ENCODE data around the gene TRANK1.

The TRANK1 gene

DNA sequence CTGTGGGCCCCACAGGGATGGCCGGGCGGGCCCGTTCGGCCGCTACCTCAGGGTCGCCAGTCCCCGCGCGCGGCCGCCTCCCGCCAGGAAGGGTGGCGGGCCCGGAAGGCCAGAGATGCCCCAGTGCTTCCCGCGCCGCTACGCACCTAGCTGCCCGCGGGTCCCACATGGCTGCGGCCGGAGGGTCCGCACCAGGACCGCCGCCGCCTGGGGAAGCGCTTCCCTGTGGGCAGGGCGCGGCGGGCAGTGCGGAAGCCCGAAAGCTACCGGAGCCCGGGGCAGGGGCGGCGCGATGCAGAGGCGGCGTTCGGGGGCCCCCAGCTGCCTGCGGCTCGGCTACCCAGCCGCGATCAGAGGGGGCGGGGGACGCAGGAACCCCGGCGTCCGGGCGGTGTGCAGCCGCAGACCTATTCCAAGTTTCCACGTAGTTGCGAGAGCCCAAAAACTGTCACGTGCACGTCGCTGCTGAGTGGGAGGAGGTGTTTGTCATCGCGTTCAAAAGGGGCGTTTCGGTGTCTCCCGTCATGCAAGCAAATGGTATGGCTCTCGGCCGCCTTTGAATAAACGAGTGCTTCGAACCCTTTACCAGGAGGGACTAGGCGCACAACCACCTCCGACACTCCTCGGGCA, at the start of gene TRANK1:
TSS of gene TRANK1 (minus strand) at position 414 of the 630 bp plus-strand sequence. CDS start at position 169, 245 bp downstream.
- H3K27ac ChIP-seq (ENCODE audit: low read length): no peak within 1 kb of the TSS
- peak within 1 kb of the TSS; percentile 74; the same call in 1 of the 2 replicates for H3K9ac ChIP-seq (ENCODE audit: low read depth, low read length)
- peaks cover 4% of the 10 kb centered on the region; the same call in 1 of the 2 replicates for H3K4me1 ChIP-seq (ENCODE audit: insufficient read depth, low read length)
- peaks cover 42% of the 10 kb centered on the region for H3K27me3 ChIP-seq (ENCODE audit: insufficient read depth, low read length)
- no peaks in the 10 kb centered on the region for H3K36me3 ChIP-seq (ENCODE audit: insufficient read depth, low read depth, low read length)
- peak within 1 kb of the TSS; percentile 76 for H3K4me3 ChIP-seq (ENCODE audit: low read length)
- peaks cover 5% of the 10 kb centered on the region for H3K9me3 ChIP-seq (ENCODE audit: insufficient read depth, low read depth, low read length)

DNA sequence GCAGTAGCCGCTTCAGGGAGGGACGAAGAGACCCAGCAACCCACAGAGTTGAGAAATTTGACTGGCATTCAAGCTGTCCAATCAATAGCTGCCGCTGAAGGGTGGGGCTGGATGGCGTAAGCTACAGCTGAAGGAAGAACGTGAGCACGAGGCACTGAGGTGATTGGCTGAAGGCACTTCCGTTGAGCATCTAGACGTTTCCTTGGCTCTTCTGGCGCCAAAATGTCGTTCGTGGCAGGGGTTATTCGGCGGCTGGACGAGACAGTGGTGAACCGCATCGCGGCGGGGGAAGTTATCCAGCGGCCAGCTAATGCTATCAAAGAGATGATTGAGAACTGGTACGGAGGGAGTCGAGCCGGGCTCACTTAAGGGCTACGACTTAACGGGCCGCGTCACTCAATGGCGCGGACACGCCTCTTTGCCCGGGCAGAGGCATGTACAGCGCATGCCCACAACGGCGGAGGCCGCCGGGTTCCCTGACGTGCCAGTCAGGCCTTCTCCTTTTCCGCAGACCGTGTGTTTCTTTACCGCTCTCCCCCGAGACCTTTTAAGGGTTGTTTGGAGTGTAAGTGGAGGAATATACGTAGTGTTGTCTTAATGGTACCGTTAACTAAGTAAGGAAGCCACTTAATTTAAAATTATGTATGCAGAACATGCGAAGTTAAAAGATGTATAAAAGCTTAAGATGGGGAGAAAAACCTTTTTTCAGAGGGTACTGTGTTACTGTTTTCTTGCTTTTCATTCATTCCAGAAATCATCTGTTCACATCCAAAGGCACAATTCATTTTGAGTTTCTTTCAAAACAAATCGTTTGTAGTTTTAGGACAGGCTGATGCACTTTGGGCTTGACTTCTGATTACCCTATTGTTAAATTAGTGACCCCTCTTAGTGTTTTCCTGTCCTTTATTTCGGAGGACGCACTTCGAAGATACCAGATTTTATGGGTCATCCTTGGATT, 48.8 kb upstream of the TRANK1 start, which contains the start of gene MLH1:
TSS of gene MLH1 (plus strand) at position 193 of the 958 bp plus-strand sequence. CDS start at position 223, 30 bp downstream.
- Histone ChIP-seq H3K27me3 (ENCODE audit: insufficient read depth, low read length) (no peaks in the 10 kb centered on the region), H3K36me3 (ENCODE audit: insufficient read depth, low read depth, low read length) (peaks cover 57% of the 10 kb centered on the region), H3K4me1 (ENCODE audit: insufficient read depth, low read length) (peaks cover 21% of the 10 kb centered on the region; the same call in 1 of the 2 replicates), H3K9me3 (ENCODE audit: insufficient read depth, low read depth, low read length) (no peaks in the 10 kb centered on the region), H3K4me3 (ENCODE audit: low read length) (peak within 1 kb of the TSS; percentile 95), H3K9ac (ENCODE audit: low read depth, low read length) (peak within 1 kb of the TSS; percentile 96), H3K27ac (ENCODE audit: low read length) (peak within 1 kb of the TSS; percentile 98)

DNA sequence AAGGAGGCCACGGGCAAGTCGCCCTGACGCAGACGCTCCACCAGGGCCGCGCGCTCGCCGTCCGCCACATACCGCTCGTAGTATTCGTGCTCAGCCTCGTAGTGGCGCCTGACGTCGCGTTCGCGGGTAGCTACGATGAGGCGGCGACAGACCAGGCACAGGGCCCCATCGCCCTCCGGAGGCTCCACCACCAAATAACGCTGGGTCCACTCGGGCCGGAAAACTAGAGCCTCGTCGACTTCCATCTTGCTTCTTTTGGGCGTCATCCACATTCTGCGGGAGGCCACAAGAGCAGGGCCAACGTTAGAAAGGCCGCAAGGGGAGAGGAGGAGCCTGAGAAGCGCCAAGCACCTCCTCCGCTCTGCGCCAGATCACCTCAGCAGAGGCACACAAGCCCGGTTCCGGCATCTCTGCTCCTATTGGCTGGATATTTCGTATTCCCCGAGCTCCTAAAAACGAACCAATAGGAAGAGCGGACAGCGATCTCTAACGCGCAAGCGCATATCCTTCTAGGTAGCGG, 48.0 kb upstream of the TRANK1 start, which contains the start of gene EPM2AIP1:
TSS of gene EPM2AIP1 (minus strand) at position 326 of the 520 bp plus-strand sequence. CDS start at position 272, 54 bp downstream.
- H3K4me1 ChIP-seq (ENCODE audit: insufficient read depth, low read length): peaks cover 21% of the 10 kb centered on the region; the same call in 1 of the 2 replicates
- no peaks in the 10 kb centered on the region for H3K9me3 ChIP-seq (ENCODE audit: insufficient read depth, low read depth, low read length)
- peaks cover 57% of the 10 kb centered on the region for H3K36me3 ChIP-seq (ENCODE audit: insufficient read depth, low read depth, low read length)
- peak within 1 kb of the TSS; percentile 95 for H3K4me3 ChIP-seq (ENCODE audit: low read length)
- peak within 1 kb of the TSS; percentile 96 for H3K9ac ChIP-seq (ENCODE audit: low read depth, low read length)
- peak within 1 kb of the TSS; percentile 98 for H3K27ac ChIP-seq (ENCODE audit: low read length)
- no peaks in the 10 kb centered on the region for H3K27me3 ChIP-seq (ENCODE audit: insufficient read depth, low read length)

DNA sequence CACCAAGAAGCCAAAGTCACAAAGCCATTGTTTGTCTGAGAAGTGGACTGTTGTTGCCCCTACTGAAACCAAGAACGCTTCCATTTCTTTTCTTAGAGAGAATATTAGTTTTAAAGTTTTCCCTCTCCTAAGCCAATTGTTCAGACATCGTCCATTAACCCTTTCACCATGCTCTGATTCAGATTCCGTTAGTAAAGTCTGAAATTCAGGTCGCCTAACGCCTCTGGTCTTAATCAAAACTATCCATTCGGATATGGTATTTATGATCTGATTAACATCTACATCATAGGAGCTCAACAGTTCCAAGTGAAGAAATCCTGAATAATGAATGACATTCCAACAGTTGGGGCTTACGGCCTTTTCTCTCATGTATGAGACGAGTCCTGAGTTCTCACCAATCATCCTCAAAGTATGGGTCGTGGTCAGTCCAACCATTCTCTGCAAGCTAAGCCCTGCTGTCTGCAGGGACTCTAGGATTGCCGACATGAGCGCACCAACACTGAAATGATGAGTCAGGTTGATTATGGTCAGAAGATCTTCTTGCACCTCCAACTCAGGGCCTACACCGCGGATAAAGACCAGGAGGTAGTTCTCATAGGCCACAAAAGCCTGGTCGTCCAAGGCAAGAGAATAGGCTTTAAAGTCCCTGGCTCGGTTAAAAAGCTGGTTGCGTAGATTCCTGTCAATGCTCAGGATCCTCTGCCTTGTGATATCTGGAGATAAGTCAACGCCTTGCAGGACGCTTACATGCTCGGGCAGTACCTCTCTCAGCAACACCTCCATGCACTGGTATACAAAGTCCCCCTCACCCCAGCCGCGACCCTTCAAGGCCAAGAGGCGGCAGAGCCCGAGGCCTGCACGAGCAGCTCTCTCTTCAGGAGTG, 47.3 kb upstream of the TRANK1 start:
- Histone ChIP-seq H3K4me3 (ENCODE audit: low read length) (peak overlapping the region; percentile 77), H3K9ac (ENCODE audit: low read depth, low read length) (peak overlapping the region; percentile 89), H3K9me3 (ENCODE audit: insufficient read depth, low read depth, low read length) (no peaks in the 10 kb centered on the region), H3K36me3 (ENCODE audit: insufficient read depth, low read depth, low read length) (peaks cover 55% of the 10 kb centered on the region), H3K4me1 (ENCODE audit: insufficient read depth, low read length) (peaks cover 21% of the 10 kb centered on the region; the same call in 1 of the 2 replicates), H3K27me3 (ENCODE audit: insufficient read depth, low read length) (no peaks in the 10 kb centered on the region), H3K27ac (ENCODE audit: low read length) (peak overlapping the region; percentile 98)

DNA sequence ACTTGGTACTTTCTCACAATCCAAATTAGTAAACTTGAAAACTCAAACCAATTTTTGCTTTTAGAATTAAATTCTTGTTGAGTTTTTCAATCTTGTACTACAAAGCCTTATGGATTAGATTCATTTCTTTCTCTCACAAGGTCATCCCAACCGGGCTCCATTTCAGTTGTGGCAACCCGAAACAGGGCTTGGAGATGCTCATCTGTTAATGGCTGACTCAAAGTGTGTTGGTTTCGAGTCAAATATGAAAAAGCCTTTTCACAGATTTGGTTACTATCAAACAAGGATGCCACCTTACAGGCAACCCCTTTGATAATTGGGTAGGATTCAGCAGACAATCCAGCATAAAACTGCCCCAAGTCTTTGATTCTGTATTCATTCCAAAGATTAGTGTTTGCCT, 46.3 kb upstream of the TRANK1 start:
- peak overlapping the region; percentile 77 for H3K4me3 ChIP-seq (ENCODE audit: low read length)
- no peaks in the 10 kb centered on the region for H3K9me3 ChIP-seq (ENCODE audit: insufficient read depth, low read depth, low read length)
- H3K27ac ChIP-seq (ENCODE audit: low read length): no peak overlapping the region
- H3K27me3 ChIP-seq (ENCODE audit: insufficient read depth, low read length): no peaks in the 10 kb centered on the region
- peaks cover 21% of the 10 kb centered on the region; the same call in 1 of the 2 replicates for H3K4me1 ChIP-seq (ENCODE audit: insufficient read depth, low read length)
- H3K36me3 ChIP-seq (ENCODE audit: insufficient read depth, low read depth, low read length): peaks cover 55% of the 10 kb centered on the region
- peak overlapping the region; percentile 89; the same call in 1 of the 2 replicates for H3K9ac ChIP-seq (ENCODE audit: low read depth, low read length)

DNA sequence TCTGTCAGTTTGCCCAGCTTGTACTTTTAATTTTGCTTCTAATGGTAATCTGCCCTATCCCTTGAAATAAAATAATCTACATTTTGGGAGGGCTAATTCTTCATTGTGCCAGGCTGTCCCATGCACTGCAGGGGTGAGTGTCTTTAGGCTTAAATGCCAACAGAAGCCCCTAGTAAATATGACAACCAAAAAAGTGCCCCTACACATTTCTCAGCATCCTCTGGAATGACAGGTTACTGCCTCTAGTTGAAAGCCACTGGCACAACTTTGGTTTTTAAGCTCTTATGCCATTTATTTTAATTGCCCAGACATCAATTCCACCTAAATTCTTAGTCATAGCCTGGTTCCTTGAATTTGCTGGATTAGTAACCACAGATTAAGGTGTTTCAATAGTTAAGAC, 44.7 kb upstream of the TRANK1 start:
- H3K36me3 ChIP-seq (ENCODE audit: insufficient read depth, low read depth, low read length): peaks cover 61% of the 10 kb centered on the region
- peak overlapping the region; percentile 77; the same call in 1 of the 2 replicates for H3K4me3 ChIP-seq (ENCODE audit: low read length)
- no peaks in the 10 kb centered on the region for H3K9me3 ChIP-seq (ENCODE audit: insufficient read depth, low read depth, low read length)
- H3K27me3 ChIP-seq (ENCODE audit: insufficient read depth, low read length): no peaks in the 10 kb centered on the region
- peak overlapping the region; percentile 8; the same call in 1 of the 2 replicates for H3K9ac ChIP-seq (ENCODE audit: low read depth, low read length)
- H3K4me1 ChIP-seq (ENCODE audit: insufficient read depth, low read length): peaks cover 21% of the 10 kb centered on the region; the same call in 1 of the 2 replicates
- no peak overlapping the region for H3K27ac ChIP-seq (ENCODE audit: low read length)

DNA sequence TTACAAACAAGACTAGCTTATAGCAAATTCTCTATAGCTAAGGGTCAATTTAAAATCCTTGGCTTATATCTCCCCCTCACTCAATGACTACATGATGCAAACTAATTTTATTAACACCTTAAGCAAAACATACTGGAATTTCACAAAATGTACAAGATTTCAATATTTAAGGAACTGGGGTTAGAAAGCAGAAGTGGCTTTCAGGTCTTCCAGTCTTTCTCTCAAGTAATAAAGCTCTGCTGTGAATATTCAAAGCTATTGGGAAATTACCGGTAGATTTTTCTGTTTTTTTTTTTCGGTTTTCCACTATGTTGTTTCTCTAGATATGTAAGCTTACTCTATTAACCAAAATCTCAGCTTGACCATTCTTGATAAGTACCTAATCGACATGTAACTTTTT, 44.2 kb upstream of the TRANK1 start:
- Histone ChIP-seq H3K9ac (ENCODE audit: low read depth, low read length) (no peak overlapping the region), H3K4me3 (ENCODE audit: low read length) (peak overlapping the region; percentile 77; the same call in 1 of the 2 replicates), H3K4me1 (ENCODE audit: insufficient read depth, low read length) (peaks cover 16% of the 10 kb centered on the region; the same call in 1 of the 2 replicates)

DNA sequence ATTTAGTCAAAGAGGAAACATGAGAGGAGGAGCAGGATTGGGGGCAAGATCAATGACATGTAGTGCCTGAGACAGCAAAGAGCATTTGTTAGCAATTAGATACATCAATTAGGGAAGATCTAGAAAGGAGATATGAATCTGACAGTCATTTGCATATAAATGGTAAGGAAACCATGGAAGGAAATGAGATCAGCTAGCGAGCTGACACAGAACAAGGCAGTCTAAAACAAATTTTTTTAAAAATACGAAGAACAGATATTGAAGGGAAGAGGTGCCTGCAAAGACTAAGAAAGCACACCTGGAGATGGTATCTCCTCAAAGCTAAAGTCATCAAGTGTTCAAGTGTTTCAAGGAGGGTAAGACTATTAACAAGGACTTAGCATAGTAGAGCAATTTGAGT, 43.5 kb upstream of the TRANK1 start:
- Histone ChIP-seq H3K9me3 (ENCODE audit: insufficient read depth, low read depth, low read length) (no peaks in the 10 kb centered on the region), H3K27me3 (ENCODE audit: insufficient read depth, low read length) (no peaks in the 10 kb centered on the region), H3K27ac (ENCODE audit: low read length) (no peak overlapping the region), H3K9ac (ENCODE audit: low read depth, low read length) (no peak overlapping the region), H3K4me1 (ENCODE audit: insufficient read depth, low read length) (peaks cover 16% of the 10 kb centered on the region; the same call in 1 of the 2 replicates), H3K4me3 (ENCODE audit: low read length) (no peak overlapping the region), H3K36me3 (ENCODE audit: insufficient read depth, low read depth, low read length) (peaks cover 71% of the 10 kb centered on the region)

More for the DNA sequence above, 44.2 kb upstream of the TRANK1 start:
- Histone ChIP-seq H3K9me3 (ENCODE audit: insufficient read depth, low read depth, low read length) (no peaks in the 10 kb centered on the region), H3K27ac (ENCODE audit: low read length) (no peak overlapping the region), H3K27me3 (ENCODE audit: insufficient read depth, low read length) (no peaks in the 10 kb centered on the region), H3K36me3 (ENCODE audit: insufficient read depth, low read depth, low read length) (peaks cover 66% of the 10 kb centered on the region)

DNA sequence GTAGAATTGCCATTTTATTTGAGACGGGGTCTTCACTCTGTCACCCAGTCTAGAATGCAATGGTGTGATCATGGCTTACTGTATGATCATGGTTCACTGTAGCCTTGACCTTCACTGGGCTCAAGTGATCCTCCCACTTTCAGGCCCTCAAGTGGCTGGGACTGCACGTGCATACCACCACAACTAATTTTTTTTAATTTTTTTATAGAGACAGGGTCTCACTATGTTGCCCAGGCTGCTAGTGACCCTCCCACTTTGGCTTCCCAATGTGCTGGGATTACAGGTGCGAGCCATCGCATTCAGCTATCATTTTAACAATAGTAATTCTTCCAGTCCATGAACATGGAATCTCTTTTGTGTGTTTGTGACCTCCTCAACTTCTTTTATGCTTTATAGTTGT, 36.2 kb upstream of the TRANK1 start:
- peaks cover 22% of the 10 kb centered on the region for H3K9me3 ChIP-seq (ENCODE audit: insufficient read depth, low read depth, low read length)
- no peak overlapping the region for H3K27ac ChIP-seq (ENCODE audit: low read length)
- peaks cover 36% of the 10 kb centered on the region for H3K36me3 ChIP-seq (ENCODE audit: insufficient read depth, low read depth, low read length)
- no peaks in the 10 kb centered on the region for H3K4me1 ChIP-seq (ENCODE audit: insufficient read depth, low read length)
- H3K9ac ChIP-seq (ENCODE audit: low read depth, low read length): no peak overlapping the region
- H3K27me3 ChIP-seq (ENCODE audit: insufficient read depth, low read length): no peaks in the 10 kb centered on the region
- H3K4me3 ChIP-seq (ENCODE audit: low read length): no peak overlapping the region

DNA sequence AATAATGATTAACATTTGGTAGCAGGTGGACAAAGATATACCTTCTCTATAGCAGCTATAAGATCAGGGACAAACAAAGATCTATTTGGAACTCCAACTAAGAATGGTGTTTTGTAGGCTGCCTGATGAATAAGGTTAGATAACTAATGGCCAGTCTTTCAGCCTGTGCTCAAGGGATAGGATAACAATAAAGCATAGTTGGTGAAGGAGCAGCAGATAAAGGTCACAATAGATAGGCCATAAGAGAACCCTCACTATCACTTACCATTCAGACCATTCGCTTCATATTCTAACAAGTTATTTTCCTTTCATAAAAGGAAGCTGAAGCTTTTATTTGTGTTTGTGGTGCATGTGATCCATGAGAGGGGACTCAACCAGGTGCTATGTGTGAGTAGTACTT, 28.3 kb upstream of the TRANK1 start:
- Histone ChIP-seq H3K27ac (ENCODE audit: low read length) (no peak overlapping the region), H3K4me3 (ENCODE audit: low read length) (no peak overlapping the region), H3K27me3 (ENCODE audit: insufficient read depth, low read length) (no peaks in the 10 kb centered on the region), H3K4me1 (ENCODE audit: insufficient read depth, low read length) (peaks cover 6% of the 10 kb centered on the region; the same call in 1 of the 2 replicates), H3K9ac (ENCODE audit: low read depth, low read length) (no peak overlapping the region), H3K36me3 (ENCODE audit: insufficient read depth, low read depth, low read length) (no peaks in the 10 kb centered on the region), H3K9me3 (ENCODE audit: insufficient read depth, low read depth, low read length) (no peaks in the 10 kb centered on the region)

All from iPS-20b (cell line).